Duodenal mucosa (tissue), 2 donors: ENCODE measurements around the gene SERHL2.
"Not testable (repeated sequence)": the region's sequence is repeated elsewhere in the genome, so short reads cannot be mapped to it uniquely, and the experiment has no call there.

Experiments
- H3K27ac ChIP-seq: one replicate; pipeline ENCODE4 v1.7.0; 2013; ENCODE audit warnings: low read depth, low read length
- H3K27me3 ChIP-seq, 2 donors: one replicate each; pipeline ENCODE4 v1.7.0; 2013; ENCODE audit warnings: low read length in 2 of 2, control low read depth in 1 of 2; ENCODE audit not compliant: insufficient read depth in 2 of 2, control insufficient read depth in 1 of 2
- H3K36me3 ChIP-seq, 2 donors: one replicate each; pipeline ENCODE4 v1.7.0; 2013; ENCODE audit warnings: low read length in 2 of 2, control low read depth in 1 of 2; ENCODE audit not compliant: insufficient read depth in 2 of 2, control insufficient read depth in 1 of 2
- H3K4me1 ChIP-seq, 2 donors: one replicate each; pipeline ENCODE4 v1.7.0; 2013; ENCODE audit warnings: low read length in 2 of 2, control low read depth in 1 of 2; ENCODE audit not compliant: insufficient read depth in 2 of 2, control insufficient read depth in 1 of 2
- H3K4me3 ChIP-seq, 2 donors: one replicate each; pipeline ENCODE4 v1.7.0; 2013; ENCODE audit warnings: low read length in 2 of 2, low read depth in 1 of 2
- H3K9ac ChIP-seq, 2 donors: one replicate each; pipeline ENCODE4 v1.7.0; 2013; ENCODE audit warnings: low read length in 2 of 2, low read depth in 1 of 2
- H3K9me3 ChIP-seq, 2 donors: one replicate each; pipeline ENCODE4 v1.7.0; 2013; ENCODE audit warnings: low read length in 2 of 2, control low read depth in 1 of 2; ENCODE audit not compliant: control insufficient read depth in 1 of 2

SERHL2 gene

GRCh38 chr22:42571068-42571467 is 17.3 kb downstream of the SERHL2 start:
- not testable (repeated sequence) for H3K4me1 ChIP-seq, H3K9ac ChIP-seq, H3K27ac ChIP-seq, H3K4me3 ChIP-seq, H3K36me3 ChIP-seq, H3K27me3 ChIP-seq, H3K9me3 ChIP-seq

DNA sequence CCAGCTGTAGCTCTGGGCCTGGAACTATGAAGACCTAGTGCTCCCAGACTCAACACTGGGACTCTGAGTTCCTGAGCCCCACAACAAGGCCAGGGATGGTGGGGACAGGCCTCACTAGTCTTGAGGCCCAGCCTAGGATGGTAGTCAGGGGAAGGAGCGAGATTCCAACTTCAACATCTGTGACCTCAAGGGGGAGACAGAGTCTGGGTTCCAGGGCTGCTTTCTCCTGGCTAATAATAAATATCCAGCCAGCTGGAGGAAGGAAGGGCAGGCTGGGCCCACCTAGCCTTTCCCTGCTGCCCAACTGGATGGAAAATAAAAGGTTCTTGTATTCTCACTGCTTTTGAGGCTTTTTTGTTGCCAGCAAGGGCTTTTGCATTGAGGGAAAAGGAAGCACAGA is 20.3 kb downstream of the SERHL2 start:
- not testable (repeated sequence) for H3K4me3 ChIP-seq

DNA sequence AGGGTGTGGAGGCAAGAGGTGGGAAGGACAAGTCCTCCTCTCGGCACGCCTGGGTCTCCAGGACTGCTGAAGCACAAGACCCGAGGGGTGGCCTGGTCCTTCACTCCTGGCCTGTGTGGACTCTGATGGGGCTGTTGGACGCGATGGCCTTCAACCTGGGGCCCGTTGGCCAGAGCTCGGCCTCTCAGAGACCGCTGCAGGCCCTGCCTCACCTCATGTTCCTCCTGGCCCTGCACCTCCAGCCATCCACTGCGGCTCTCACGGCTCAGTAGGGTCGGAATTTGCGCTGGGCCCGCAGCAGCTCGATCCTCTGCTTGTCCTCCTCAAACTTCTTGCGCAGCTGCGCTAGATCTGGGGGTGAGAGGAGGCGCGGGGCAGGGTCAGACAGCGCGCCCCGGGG is 20.7 kb downstream of the SERHL2 start:
- H3K36me3 ChIP-seq: peaks cover 4 to 22% of the 10 kb centered on the region in 2 donors
- H3K27ac ChIP-seq, H3K4me1 ChIP-seq: not testable (repeated sequence)

More for the DNA sequence above, 20.3 kb downstream of the SERHL2 start:
- H3K27me3 ChIP-seq, H3K27ac ChIP-seq, H3K4me1 ChIP-seq, H3K9me3 ChIP-seq, H3K9ac ChIP-seq: not testable (repeated sequence)
- peaks cover 4 to 22% of the 10 kb centered on the region in 2 donors for H3K36me3 ChIP-seq

GRCh38 chr22:42575996-42576574 is 22.3 kb downstream of the SERHL2 start:
- H3K36me3 ChIP-seq: peaks cover 4 to 23% of the 10 kb centered on the region in 2 donors
- not testable (repeated sequence) for H3K27me3 ChIP-seq, H3K9me3 ChIP-seq, H3K27ac ChIP-seq, H3K4me1 ChIP-seq, H3K9ac ChIP-seq, H3K4me3 ChIP-seq

More for the DNA sequence above, 20.7 kb downstream of the SERHL2 start:
- not testable (repeated sequence) for H3K9ac ChIP-seq, H3K4me3 ChIP-seq, H3K9me3 ChIP-seq, H3K27me3 ChIP-seq

DNA sequence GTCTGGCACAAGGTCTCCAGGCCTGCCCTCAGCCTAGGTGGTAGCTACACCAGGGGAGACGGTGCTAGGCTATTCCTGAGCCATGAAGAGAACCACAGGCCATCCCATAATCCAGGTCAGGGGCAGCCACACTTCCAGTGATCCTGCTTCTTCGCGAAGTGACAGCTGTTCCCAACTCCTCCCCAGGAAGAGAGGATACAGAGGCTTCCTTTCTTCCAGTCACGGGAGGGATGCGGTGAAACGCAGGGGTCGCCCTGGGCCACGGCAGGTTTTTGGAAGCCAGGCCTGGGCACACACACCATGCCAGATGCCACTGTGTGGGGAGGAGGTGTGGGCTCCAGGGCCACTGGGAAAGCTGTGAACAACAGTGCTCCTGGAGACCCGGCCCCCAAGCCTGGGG is 23.4 kb downstream of the SERHL2 start:
- not testable (repeated sequence) for H3K4me3 ChIP-seq, H3K9ac ChIP-seq, H3K9me3 ChIP-seq, H3K4me1 ChIP-seq, H3K27ac ChIP-seq, H3K27me3 ChIP-seq
- H3K36me3 ChIP-seq: peaks cover 4 to 23% of the 10 kb centered on the region in 2 donors

GRCh38 chr22:42577623-42578240 is 24.0 kb downstream of the SERHL2 start:
- Histone ChIP-seq H3K9ac (no peak overlapping the region), H3K9me3 (no peaks in the 10 kb centered on the region), H3K27me3 (no peaks in the 10 kb centered on the region), H3K36me3 (peaks cover 4 to 23% of the 10 kb centered on the region in 2 donors), H3K27ac (no peak overlapping the region), H3K4me1 (peaks cover 4 to 6% of the 10 kb centered on the region in 2 donors), H3K4me3 (no peak overlapping the region)

DNA sequence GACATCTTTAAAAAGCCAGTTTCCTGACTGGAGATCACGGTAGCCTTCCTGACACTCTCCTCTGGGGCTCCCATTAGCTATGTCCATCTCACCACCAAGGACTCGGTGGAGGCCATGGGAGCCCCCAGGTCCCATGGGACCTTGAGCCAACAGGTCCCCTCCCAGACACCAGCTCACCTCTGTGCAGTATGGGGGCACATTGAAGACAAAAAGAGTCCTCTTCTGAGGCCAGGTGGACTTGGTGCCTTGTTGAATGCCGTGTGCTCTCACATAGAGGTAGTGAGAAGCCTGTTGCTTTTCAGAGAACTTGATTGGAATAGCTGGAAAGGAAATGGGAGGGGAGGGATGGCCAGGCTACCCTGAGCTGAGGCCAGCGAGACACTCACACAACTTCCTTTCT is 26.3 kb downstream of the SERHL2 start:
- H3K36me3 ChIP-seq: peaks cover 4 to 35% of the 10 kb centered on the region in 2 donors
- not testable (repeated sequence) for H3K27ac ChIP-seq, H3K27me3 ChIP-seq, H3K4me3 ChIP-seq, H3K9ac ChIP-seq, H3K9me3 ChIP-seq, H3K4me1 ChIP-seq

DNA sequence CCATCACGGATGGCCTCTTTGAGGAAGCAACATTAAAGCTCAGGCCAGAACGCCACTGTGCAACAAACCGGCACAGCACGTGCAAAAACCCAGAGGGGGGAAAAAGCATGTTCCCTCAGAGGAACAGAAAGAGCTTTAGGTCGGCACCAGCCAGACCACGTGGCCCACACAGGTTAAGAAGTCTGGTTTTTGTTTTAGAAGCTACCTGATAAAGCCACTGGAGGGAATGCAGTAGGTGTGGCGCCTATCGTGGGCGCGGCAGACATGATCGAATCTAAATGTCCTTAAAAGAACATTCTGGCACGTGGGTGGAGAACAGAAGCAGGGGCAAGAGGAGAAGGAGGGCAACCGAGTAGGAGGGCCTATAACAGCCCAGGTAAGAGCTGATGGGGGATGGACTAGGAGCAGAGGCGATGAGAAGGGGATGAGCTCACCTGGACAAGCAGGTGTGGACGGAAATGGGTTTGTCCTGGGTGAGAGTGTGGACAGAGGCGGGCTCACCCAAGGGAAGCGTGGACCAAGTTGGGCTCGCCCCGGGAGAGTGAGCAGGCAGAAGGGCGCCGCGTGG is 27.5 kb downstream of the SERHL2 start:
- Histone ChIP-seq H3K4me3 (peak overlapping the region; percentile 37 to 77), H3K36me3 (peaks cover 11 to 47% of the 10 kb centered on the region in 2 donors), H3K9ac (peak overlapping the region; percentile 51 to 59)
- H3K27me3 ChIP-seq, H3K4me1 ChIP-seq, H3K27ac ChIP-seq, H3K9me3 ChIP-seq: not testable (repeated sequence)

GRCh38 chr22:42581762-42582716 is 28.3 kb downstream of the SERHL2 start:
- Histone ChIP-seq H3K4me3 (peak overlapping the region; percentile 37 to 77), H3K9me3 (no peaks in the 10 kb centered on the region), H3K27ac (no peak overlapping the region), H3K4me1 (peaks cover 4 to 6% of the 10 kb centered on the region in 2 donors), H3K9ac (peak overlapping the region; percentile 51 to 59), H3K36me3 (peaks cover 17 to 54% of the 10 kb centered on the region in 2 donors), H3K27me3 (no peaks in the 10 kb centered on the region)

- peaks cover 20 to 56% of the 10 kb centered on the region in 2 donors for H3K36me3 ChIP-seq
These were observed 29.2 kb downstream of the SERHL2 start for GRCh38 chr22:42582987-42583386.

More at GRCh38 chr22:42582987-42583386, 29.2 kb downstream of the SERHL2 start:
- Histone ChIP-seq H3K27me3 (no peaks in the 10 kb centered on the region), H3K9ac (no peak overlapping the region), H3K9me3 (no peaks in the 10 kb centered on the region), H3K27ac (no peak overlapping the region), H3K4me3 (no peak overlapping the region), H3K4me1 (peaks cover 4 to 6% of the 10 kb centered on the region in 2 donors)
